Caco-2 (cell line): ENCODE measurements around the gene DCHS1. TPM values are rescaled to one million over a fixed set of nuclear protein-coding genes. Genes with fewer than 3 reads are reported as not detected.
"Not testable (repeated sequence)": the region's sequence is repeated elsewhere in the genome, so short reads cannot be mapped to it uniquely, and the experiment has no call there.

Source experiments
- BruUV-seq: library from RNA; stranded (reverse); fragments of 400-500 nt; replicated peaks from 2 replicates; lab custom pipeline; 2021; lab: Mats Ljungman, UMichigan
- CTCF ChIA-PET: fragments of 300-600 bp; sonication (Branson Sonifier 250); formaldehyde crosslinking; loops from one replicate; lab custom pipeline; 2022; ENCODE audit warnings: antibody characterized with exemption; lab: Charles Lee
- POLR2A ChIA-PET: fragments of 300-600 bp; sonication (Branson Sonifier 250); formaldehyde crosslinking; loops from one replicate; lab custom pipeline; 2022; ENCODE audit warnings: antibody characterized with exemption; lab: Charles Lee
- DNase-seq, 2 experiments: peaks; one replicate each; pipeline versions ENCODE4 v3.0.0 to v3.0.0-alpha.2; 2020 to 2022
- H3K27me3 ChIP-seq: replicated peaks from 2 replicates; pipeline ENCODE4 v1.6.0; 2011; ENCODE audit warnings: low read length; ENCODE audit not compliant: control insufficient read depth, insufficient read depth
- H3K36me3 ChIP-seq: 2 replicates; pipeline ENCODE4 v1.5.1; 2011; ENCODE audit warnings: low read length; ENCODE audit not compliant: control insufficient read depth, insufficient read depth
- H3K4me1 ChIP-seq: fragments of 250-450 bp; sonication (Bioruptor Pico); 2 replicates; pipeline ENCODE4 v1.5.1; 2020; ENCODE audit warnings: mild to moderate bottlenecking
- H3K4me3 ChIP-seq: 2 replicates; pipeline ENCODE4 v1.5.1; 2011; ENCODE audit warnings: low read depth, mild to moderate bottlenecking, control low read depth, low read length
- H3K9me3 ChIP-seq: fragments of 250-450 bp; sonication (Bioruptor Pico); 2 replicates; pipeline ENCODE4 v1.5.1; 2020; ENCODE audit warnings: mild to moderate bottlenecking, moderate library complexity
- H3K27ac Mint-ChIP-seq: one replicate; pipeline ENCODE4 v1.8.0; 2022; ENCODE audit warnings: mixed read lengths; ENCODE audit not compliant: unreplicated experiment
- H3K27me3 Mint-ChIP-seq: one replicate; pipeline ENCODE4 v1.8.0; 2022; ENCODE audit warnings: mixed read lengths; ENCODE audit not compliant: insufficient read depth, unreplicated experiment
- H3K36me3 Mint-ChIP-seq: one replicate; pipeline ENCODE4 v1.8.0; 2022; ENCODE audit warnings: mild to moderate bottlenecking, mixed read lengths; ENCODE audit not compliant: insufficient read depth, unreplicated experiment
- H3K4me1 Mint-ChIP-seq: one replicate; pipeline ENCODE4 v1.8.0; 2022; ENCODE audit warnings: low read depth, mixed read lengths; ENCODE audit not compliant: unreplicated experiment
- H3K4me3 Mint-ChIP-seq: one replicate; pipeline ENCODE4 v1.8.0; 2022; ENCODE audit warnings: mild to moderate bottlenecking, moderate library complexity, mixed read lengths; ENCODE audit not compliant: unreplicated experiment
- H3K9me3 Mint-ChIP-seq: one replicate; pipeline ENCODE4 v1.8.0; 2022; ENCODE audit warnings: mixed read lengths; ENCODE audit not compliant: unreplicated experiment
- intact Hi-C: fragments of 100-400 bp; cut with micrococcal nuclease; formaldehyde crosslinking; loops from one replicate; pipeline ENCODE4 v1.10.0; 2022; ENCODE audit not compliant: unreplicated experiment
- total RNA-seq: library from RNA; stranded (reverse); gene quantifications from 2 replicates; pipeline ENCODE4 v1.2.3, GENCODE V29; 2022
- TF ChIP-seq, protein P1 (sequence below), 2 experiments: fragments of 200-600 bp in 1 of 2; IDR thresholded peaks; 1 replicate in 1 of 2; 2 replicates in 1 of 2; pipeline versions ENCODE4 v1.5.1 to v1.8.0; 2011 to 2022; ENCODE audit warnings: antibody characterized with exemption in 1 of 2, control low read depth in 1 of 2, inconsistent platforms in 1 of 2, low read depth in 1 of 2, low read length in 1 of 2, mild to moderate bottlenecking in 1 of 2, moderate library complexity in 1 of 2; ENCODE audit not compliant: insufficient read depth in 1 of 2, severe bottlenecking in 1 of 2, unreplicated experiment in 1 of 2

The DCHS1 gene
- total RNA-seq, 1 experiment from 2014 or later, result 1.7 TPM

- Mint-ChIP-seq H3K36me3 (peaks cover 24% of the 10 kb centered on the region), H3K27me3 (peaks cover 5% of the 10 kb centered on the region), H3K4me1 (peaks cover 10% of the 10 kb centered on the region), H3K4me3 (no peak overlapping the region), H3K27ac (no peak overlapping the region), H3K9me3 (peaks cover 6% of the 10 kb centered on the region)
- H3K27me3 ChIP-seq, result no peaks in the 10 kb centered on the region
- H3K36me3 ChIP-seq, result peaks cover 3% of the 10 kb centered on the region; the same call in 1 of the 2 replicates
- ChIA-PET POLR2A (no interaction called here), CTCF (no interaction called here)
- intact Hi-C loops, result no loop called here
- peaks cover 20% of the 10 kb centered on the region for H3K4me1 ChIP-seq
- BruUV-seq, result no TSS peak
- TF ChIP-seq, protein P1, sequence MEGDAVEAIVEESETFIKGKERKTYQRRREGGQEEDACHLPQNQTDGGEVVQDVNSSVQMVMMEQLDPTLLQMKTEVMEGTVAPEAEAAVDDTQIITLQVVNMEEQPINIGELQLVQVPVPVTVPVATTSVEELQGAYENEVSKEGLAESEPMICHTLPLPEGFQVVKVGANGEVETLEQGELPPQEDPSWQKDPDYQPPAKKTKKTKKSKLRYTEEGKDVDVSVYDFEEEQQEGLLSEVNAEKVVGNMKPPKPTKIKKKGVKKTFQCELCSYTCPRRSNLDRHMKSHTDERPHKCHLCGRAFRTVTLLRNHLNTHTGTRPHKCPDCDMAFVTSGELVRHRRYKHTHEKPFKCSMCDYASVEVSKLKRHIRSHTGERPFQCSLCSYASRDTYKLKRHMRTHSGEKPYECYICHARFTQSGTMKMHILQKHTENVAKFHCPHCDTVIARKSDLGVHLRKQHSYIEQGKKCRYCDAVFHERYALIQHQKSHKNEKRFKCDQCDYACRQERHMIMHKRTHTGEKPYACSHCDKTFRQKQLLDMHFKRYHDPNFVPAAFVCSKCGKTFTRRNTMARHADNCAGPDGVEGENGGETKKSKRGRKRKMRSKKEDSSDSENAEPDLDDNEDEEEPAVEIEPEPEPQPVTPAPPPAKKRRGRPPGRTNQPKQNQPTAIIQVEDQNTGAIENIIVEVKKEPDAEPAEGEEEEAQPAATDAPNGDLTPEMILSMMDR (IDR thresholded peaks at IDR 0.05; ENCODE audit: insufficient read depth in 1 of 2, low read depth in 1 of 2, low read length in 1 of 2, severe bottlenecking in 1 of 2, unreplicated experiment in 1 of 2), result no peak
- H3K4me3 ChIP-seq, result no peak overlapping the region
- H3K9me3 ChIP-seq, result no peaks in the 10 kb centered on the region; the same call in 1 of the 2 replicates
- DNase-seq, result no peak
These were observed 30.4 kb upstream of the DCHS1 start for GRCh38 chr11:6686006-6686405.

DNA sequence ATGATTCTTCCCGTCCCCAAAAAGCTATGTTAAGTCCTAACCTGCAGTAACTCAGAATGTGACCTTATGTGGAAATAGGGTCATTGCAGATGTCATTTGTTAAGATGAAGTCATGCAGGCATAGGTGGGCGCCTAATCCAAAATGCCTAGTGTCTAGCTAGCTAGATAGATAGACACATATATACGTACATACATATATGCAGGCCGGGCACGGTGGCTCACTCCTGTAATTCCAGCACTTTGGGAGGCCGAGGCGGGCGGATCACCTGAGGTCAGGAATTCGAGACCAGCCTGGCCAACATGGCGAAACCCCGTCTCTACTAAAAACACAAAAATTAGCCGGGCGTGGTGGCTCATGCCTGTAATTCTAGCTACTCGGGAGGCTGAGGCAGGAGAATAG, 28.5 kb upstream of the DCHS1 start:
- POLR2A ChIA-PET, result not testable (repeated sequence)

DNA sequence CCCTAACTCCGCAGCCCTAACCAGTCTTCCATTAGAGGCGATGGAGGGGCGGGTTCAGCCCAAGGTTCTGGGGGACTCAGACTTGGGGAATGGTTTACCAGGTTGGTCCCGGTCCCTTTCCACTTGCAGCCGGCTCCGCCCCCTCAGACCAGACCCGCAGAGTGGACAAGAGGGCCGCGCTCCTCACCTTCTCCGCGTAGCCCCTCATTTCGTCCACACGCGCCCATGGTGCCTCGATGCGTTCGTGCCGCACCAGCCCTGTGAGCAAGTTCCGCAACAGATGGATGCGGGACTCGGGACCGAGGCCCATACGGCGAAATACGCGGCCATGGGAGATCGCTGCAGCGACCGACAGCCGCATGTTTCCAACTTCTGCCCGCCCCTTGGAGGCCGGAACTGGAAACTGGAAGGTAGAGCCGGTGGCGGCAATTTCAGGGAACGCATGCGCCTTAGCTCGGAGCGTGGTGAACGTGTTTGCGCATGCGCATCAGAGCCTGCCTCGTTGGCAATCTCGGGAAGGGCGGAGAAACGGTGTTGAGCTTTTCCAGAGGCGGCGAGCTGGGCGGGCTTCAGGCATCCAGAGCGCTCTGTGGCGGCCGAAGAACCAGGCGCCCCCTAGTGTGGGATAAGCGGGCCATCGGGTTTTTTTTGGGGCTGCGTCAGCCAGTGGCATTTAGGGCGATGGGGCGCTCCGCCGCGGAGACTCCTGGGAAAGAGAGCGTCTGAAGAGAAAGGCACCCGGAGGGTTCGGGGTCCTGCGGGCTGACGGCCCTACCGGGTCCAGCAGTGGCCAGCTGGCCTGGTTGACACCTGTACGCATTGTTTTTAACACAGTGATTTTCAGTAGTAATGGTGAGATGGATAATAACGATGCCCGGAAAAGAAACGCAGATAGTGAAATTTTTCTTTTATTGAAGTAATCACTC, 27.6 kb upstream of the DCHS1 start, which contains the start of gene MRPL17:
TSS of gene MRPL17 (minus strand) at position 405 of the 926 bp plus-strand sequence. CDS start at position 361, 44 bp downstream.
- H3K4me3 Mint-ChIP-seq, result peak within 1 kb of the TSS; percentile 100
- peaks cover 7% of the 10 kb centered on the region for H3K4me1 Mint-ChIP-seq
- Histone ChIP-seq H3K36me3 (peaks cover 4% of the 10 kb centered on the region), H3K4me1 (peaks cover 13% of the 10 kb centered on the region), H3K27me3 (no peaks in the 10 kb centered on the region), H3K9me3 (no peaks in the 10 kb centered on the region), H3K4me3 (peak within 1 kb of the TSS; percentile 88)
- ChIA-PET POLR2A (interaction anchor here (0.6 to 1.1 kb wide), 12 partner anchors 48 to 449 kb away, joined by 3 to 9 read pairs (median 4); partner anchors contain the start of genes ARFIP2, FHIP1B, ILK and RRP8), CTCF (interaction anchor here (0.5 to 1.6 kb wide), 23 partner anchors 10 to 320 kb away, joined by 3 to 31 read pairs (median 4); partner anchors contain the start of genes ILK, RRP8, TAF10 and TIMM10B)
- DNase-seq, result peak; percentile 99
- H3K9me3 Mint-ChIP-seq, result no peaks in the 10 kb centered on the region
- intact Hi-C loops, result loop anchor here (1.0 to 2.0 kb wide), 5 partner anchors 71 to 304 kb away; partner anchors contain the start of gene TAF10
- H3K27me3 Mint-ChIP-seq, result peaks cover 5% of the 10 kb centered on the region
- TF ChIP-seq, protein P1 (IDR thresholded peaks at IDR 0.05; ENCODE audit: insufficient read depth in 1 of 2, low read depth in 1 of 2, low read length in 1 of 2, severe bottlenecking in 1 of 2, unreplicated experiment in 1 of 2), result peak; percentile 89 to 91
- no TSS peak for BruUV-seq
- H3K36me3 Mint-ChIP-seq, result peaks cover 32% of the 10 kb centered on the region
- H3K27ac Mint-ChIP-seq, result peak within 1 kb of the TSS; percentile 100

More for the DNA sequence above, 28.5 kb upstream of the DCHS1 start:
- H3K27ac Mint-ChIP-seq, H3K36me3 ChIP-seq, intact Hi-C loops, H3K9me3 Mint-ChIP-seq, DNase-seq, H3K27me3 ChIP-seq, H3K4me1 Mint-ChIP-seq, H3K4me3 ChIP-seq, H3K9me3 ChIP-seq, BruUV-seq, H3K27me3 Mint-ChIP-seq: not testable (repeated sequence)
- H3K36me3 Mint-ChIP-seq, result peaks cover 32% of the 10 kb centered on the region
- H3K4me1 ChIP-seq, result peaks cover 13% of the 10 kb centered on the region
- CTCF ChIA-PET, result interaction anchor here (1.2 to 1.6 kb wide), 2 partner anchors 65 to 305 kb away, joined by 9 to 31 read pairs; partner anchors contain the start of gene TPP1
- peak overlapping the region; percentile 100 for H3K4me3 Mint-ChIP-seq
